HG02571 (cell line): ENCODE measurements around the gene SFXN4.
"Not testable (repeated sequence)": the region's sequence is repeated elsewhere in the genome, so short reads cannot be mapped to it uniquely, and the experiment has no call there.

Source experiments
- ATAC-seq: cut with Tn5 transposase; IDR thresholded peaks from one replicate; pipeline ENCODE4 v1.9.1; 2021; ENCODE audit warnings: mild to moderate bottlenecking, moderate library complexity; ENCODE audit not compliant: unreplicated experiment

SFXN4 gene

DNA sequence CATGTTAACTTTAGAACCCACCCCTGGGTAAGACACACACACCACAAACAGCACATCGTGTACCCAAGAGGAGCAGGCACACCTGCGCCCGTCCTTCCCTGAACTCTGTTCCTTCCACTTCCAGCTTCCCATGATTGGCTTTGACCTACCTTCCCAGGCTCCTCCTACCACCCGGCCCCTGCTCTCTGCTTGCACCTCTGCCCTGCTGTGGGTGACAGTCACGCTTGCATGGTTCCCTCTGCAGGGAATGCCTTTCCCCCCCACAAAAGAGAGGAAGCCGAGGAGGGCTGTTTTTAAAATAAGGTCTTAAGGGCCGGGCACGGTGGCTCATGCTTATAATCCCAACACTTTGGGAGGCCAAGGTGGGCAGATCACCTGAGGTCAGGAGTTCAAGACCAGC is 16.4 kb downstream of the SFXN4 start:
- no peak for ATAC-seq

GRCh38 chr10:119143657-119144056 is 21.9 kb downstream of the SFXN4 start:
- no peak for ATAC-seq

- no peak for ATAC-seq
Measured at GRCh38 chr10:119140603-119141245, 24.8 kb downstream of the SFXN4 start.

DNA sequence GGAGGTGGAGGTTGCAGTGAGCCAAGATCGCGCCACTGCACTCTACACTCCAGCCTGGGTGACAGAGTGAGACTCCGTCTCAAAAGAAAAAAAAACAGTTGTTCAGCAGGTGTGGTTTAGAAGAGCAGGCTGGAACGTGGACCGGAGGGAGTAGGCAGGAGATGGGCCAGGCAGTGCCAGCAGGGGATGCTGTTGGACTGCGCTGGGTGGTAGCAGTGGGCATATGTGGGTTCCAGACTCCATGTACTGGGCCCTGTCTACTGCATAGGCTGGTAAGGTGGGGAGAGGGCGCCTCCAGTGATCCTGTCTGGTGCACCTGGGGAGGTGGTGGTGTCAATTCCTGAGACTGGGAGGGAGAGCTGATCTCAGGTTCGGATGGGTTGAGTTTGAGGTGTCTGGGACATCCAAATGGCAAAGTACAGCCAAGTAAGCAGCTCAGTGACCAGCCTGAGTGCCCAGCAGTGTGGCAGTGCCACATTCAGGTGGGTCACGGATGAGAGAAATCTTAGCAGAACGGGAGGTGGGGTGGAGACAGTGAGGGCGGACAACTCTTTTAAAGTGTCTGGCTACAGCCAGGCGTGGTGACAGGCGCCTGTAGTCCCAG is 25.9 kb downstream of the SFXN4 start:
- no peak for ATAC-seq

DNA sequence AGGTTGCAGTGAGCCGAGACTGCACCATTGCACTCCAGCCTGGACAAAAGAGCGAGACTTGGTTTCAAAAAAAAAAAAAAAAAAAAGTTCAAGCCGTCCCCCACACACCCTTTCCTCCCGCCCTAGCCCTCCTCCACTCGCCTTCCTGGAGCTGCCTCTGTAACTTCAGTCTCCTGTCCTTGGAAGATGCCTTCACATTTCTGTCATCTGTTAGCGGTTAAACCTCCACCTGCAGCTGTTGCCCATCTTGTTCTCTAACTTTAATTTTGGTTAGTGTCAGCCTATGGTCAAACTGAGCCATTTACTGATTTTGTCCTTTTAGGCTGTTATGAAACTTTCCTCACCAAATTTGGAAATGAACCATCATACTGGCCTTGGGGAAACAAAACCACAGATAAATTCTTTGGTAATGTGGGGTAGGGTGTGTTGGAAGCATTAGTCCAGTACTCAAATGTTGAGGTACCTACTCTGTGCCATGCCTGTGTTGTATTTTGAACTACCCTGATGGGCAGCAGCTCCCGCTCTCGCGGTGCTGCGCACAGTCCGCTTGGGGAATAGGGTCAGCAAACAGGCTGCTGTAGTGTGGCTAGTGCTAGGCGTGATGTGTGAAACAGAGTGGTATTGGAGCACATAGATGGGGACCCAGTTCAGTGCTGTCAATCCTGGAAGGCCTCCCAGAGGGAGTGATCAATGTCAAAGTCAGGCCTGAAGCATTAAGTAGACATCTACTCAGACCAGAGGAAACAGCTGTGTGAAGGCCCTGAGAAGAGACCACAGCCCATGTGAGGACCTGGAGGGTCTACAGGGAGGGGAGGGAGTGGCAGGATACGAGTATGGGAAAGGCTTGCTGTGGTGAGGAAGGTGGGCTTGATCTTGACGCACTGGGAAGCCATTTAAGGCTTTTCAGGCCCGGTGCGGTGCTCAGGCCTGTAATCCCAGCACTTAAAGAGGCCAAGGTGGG is 26.9 kb downstream of the SFXN4 start:
- ATAC-seq = no peak

- not testable (repeated sequence) for ATAC-seq
Measured at GRCh38 chr10:119137878-119138277, 27.6 kb downstream of the SFXN4 start.

DNA sequence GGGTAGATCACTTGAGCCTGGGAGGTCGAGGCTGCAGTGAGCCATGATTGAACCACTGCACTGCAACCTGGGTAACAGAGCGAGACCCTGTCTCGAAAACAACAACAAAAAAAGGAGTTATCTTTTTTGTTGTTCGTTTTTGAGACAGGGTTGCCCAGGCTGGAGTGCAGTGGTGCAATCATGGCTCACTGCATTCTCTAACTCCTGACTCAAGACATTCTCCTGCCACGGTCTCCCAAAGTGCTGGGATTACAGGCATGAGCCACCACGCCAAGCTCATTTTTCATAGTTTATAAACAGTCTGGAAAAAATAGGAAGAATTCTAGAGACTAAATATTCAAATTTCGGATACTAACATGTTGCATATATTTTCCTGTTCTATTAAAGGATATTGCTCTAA is 29.4 kb downstream of the SFXN4 start:
- no peak for ATAC-seq

DNA sequence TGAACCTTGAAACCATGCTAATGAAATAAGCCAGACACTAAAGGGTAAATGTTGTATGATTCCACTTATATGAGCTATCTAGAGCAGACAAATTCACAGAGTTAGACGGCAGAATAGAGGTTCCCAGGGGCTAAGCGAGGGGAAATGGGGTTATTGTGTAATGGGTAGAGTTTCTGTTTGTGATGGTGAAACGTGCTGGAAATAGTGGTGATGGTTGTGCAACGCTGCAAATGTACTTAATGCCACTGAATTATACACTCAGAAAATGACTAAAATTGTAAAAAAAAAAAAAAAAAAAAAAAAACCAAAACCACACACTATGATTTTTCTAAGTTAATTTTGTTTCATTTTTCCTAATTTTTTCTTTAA is 30.0 kb downstream of the SFXN4 start:
- ATAC-seq = no peak

- no peak for ATAC-seq
Measured at GRCh38 chr10:119133949-119134348, 31.6 kb downstream of the SFXN4 start.

- no peak for ATAC-seq
Measured at GRCh38 chr10:119132521-119133345, 32.8 kb downstream of the SFXN4 start.

- ATAC-seq = no peak
Measured at GRCh38 chr10:119131512-119132240, 33.8 kb downstream of the SFXN4 start.

GRCh38 chr10:119129721-119130120 is 35.8 kb downstream of the SFXN4 start:
- ATAC-seq = no peak

- no peak for ATAC-seq
Measured at GRCh38 chr10:119125942-119126341, 39.6 kb downstream of the SFXN4 start.

GRCh38 chr10:119120875-119121274 is 44.6 kb downstream of the SFXN4 start:
- no peak for ATAC-seq

DNA sequence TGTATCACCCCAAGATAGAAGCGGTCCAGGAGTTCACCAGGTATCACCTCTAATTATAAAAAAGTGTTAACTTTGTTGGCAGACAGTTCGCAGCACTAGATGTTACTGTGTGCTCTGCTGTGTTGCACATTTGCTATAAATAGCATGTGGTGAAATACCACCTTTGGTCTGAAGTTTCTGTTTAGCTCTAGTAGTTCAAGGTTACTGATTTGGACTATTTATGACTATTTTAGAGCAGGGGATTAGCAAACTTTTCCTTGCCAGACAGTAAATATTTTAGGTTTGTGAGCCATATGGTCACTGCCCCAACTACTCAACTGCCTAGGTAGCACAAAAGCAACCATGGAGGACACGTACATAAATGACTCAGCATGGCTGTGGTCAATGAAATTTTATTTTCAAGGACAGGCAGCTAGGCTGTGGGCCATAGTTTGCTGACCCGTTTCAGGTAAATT is 45.1 kb downstream of the SFXN4 start:
- ATAC-seq = peak; percentile 85

- ATAC-seq = no peak
Measured at GRCh38 chr10:119119400-119119799, 46.1 kb downstream of the SFXN4 start.

GRCh38 chr10:119118231-119118630 is 47.3 kb downstream of the SFXN4 start:
- no peak for ATAC-seq

GRCh38 chr10:119116326-119116951 is 49.1 kb downstream of the SFXN4 start:
- no peak for ATAC-seq

DNA sequence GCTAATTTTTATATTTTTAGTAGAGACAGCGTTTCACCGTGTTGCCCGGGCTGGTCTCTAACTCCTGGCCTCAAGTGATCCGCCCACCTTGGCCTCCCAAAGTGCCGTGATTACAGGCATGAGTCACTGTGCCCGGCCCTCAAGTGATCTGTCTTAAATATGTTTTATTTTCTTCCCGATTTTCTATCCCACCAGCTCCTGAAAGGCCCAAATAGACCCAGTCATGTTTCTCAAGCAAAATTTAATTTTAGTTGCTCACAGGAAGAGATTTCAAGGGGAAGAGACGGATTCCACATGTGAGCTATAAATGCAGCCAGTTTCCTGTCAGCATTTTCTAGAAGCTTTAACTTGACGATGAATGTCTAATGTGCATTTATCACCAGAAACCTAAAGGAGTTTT is 49.6 kb downstream of the SFXN4 start:
- ATAC-seq = no peak
